IPS-18c (cell line): ENCODE data around the gene ZNF860.
"Not testable (repeated sequence)": the region's sequence is repeated elsewhere in the genome, so short reads cannot be mapped to it uniquely, and the experiment has no call there.

Experiments used
- H3K4me3 ChIP-seq: 2 replicates; pipeline ENCODE4 v1.7.0; 2013; ENCODE audit warnings: low read depth, mild to moderate bottlenecking, low read length, moderate library complexity; ENCODE audit not compliant: insufficient read depth
- H3K9me3 ChIP-seq: one replicate; pipeline ENCODE4 v1.6.1; 2013; ENCODE audit warnings: mild to moderate bottlenecking, low read length, moderate library complexity; ENCODE audit not compliant: control insufficient read depth, insufficient read depth

Gene ZNF860

DNA sequence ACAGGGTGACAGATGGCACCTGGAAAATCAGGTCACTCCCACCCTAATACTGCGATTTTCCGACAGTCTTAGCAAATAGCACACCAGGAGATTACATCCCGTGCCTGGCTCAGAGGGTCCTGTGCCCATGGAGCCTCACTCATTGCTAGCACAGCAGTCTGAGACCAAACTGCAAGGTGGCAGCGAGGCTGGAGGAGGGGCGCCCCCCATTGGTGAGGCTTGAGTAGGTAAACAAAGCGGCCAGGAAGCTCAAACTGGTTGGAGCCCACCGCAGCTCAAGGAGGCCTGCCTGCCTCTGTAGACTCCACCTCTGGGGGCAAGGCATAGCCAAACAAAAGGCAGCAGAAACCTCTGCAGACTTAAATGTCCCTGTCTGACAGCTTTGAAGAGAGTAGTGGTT, 29.1 kb downstream of the ZNF860 start:
- not testable (repeated sequence) for H3K9me3 ChIP-seq, H3K4me3 ChIP-seq

DNA sequence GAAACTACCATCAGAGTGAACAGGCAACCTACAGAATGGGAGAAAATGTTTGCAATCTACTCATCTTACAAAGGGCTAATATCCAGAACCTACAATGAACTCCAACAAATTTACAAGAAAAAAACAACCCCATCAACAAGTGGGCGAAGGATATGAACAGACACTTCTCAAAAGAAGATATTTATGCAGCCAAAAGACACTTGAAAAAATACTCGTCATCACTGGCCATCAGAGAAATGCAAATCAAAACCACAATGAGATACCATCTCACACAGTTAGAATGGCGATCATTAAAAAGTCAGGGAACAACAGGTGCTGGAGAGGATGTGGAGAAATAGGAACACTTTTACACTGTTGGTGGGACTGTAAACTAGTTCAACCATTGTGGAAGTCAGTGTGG, 34.1 kb downstream of the ZNF860 start:
- H3K4me3 ChIP-seq, H3K9me3 ChIP-seq: not testable (repeated sequence)

GRCh38 chr3:32017286-32017685, 35.7 kb downstream of the ZNF860 start:
- Histone ChIP-seq H3K4me3 (no peak overlapping the region), H3K9me3 (no peaks in the 10 kb centered on the region)

GRCh38 chr3:32018757-32019564, 37.4 kb downstream of the ZNF860 start:
- Histone ChIP-seq H3K9me3 (no peaks in the 10 kb centered on the region), H3K4me3 (no peak overlapping the region)

- Histone ChIP-seq H3K9me3 (no peaks in the 10 kb centered on the region), H3K4me3 (no peak overlapping the region)
These were observed 39.6 kb downstream of the ZNF860 start for GRCh38 chr3:32021155-32021554.

DNA sequence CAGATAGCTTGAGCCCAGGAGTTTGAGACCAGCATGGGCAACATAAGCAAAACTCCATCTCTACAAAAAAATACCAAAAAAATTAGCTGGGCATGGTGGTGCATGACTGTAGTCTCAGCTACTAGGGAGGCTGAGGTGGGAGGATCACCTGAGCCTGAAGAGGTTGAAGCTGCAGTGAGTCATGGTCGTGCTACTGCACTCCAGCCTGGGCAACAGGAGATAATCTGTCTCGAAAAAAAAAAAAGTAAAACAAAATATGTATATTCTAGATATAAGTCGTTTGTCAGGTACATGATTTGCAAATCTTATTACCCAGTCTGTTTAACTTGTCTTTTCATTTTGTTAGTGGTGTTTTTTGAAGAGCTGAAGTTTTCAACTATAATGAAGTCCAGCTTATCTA, 40.2 kb downstream of the ZNF860 start:
- H3K4me3 ChIP-seq = no peak overlapping the region
- H3K9me3 ChIP-seq = no peaks in the 10 kb centered on the region

DNA sequence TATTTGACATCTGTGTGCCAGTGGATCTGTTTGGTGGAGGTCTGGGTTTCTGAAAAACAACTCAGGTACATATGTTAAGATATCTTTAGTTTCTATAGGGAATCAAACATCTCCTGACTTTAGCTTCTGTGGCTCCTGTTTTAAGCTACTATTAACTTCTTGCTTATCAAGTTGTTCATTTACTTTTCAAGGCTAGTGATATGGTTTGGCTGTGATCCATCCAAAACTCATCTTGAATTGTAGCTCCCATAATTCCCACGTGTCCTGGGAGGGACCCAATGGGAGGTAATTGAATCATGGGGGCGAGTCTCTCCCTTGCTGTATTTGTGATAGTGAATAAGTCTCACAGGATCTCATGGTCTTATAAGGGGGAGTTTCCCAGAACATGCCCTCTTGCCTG, 41.4 kb downstream of the ZNF860 start:
- no peaks in the 10 kb centered on the region for H3K9me3 ChIP-seq
- no peak overlapping the region for H3K4me3 ChIP-seq

DNA sequence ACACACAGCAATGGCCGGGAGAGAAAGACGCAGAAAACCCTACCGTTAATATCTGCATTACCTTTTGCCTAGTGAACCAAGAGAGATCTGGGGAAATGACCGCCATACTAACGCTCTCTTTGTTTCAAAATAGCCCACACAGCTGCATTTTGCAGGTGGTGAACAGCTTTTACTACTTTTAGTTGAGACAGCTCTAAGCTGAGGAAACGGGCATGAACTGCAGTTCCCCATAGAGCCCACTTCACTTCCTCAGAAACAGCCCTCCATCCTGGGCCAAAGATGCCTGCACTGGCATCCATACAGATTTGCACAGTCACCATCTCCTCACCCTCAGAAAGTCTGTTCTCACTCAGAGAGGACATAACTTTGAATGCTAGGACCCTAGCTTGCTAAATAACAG, 45.0 kb downstream of the ZNF860 start:
- Histone ChIP-seq H3K4me3 (no peak overlapping the region), H3K9me3 (no peaks in the 10 kb centered on the region)

- Histone ChIP-seq H3K4me3 (no peak overlapping the region), H3K9me3 (no peaks in the 10 kb centered on the region)
These were observed 56.4 kb downstream of the ZNF860 start for GRCh38 chr3:32037932-32038267.

DNA sequence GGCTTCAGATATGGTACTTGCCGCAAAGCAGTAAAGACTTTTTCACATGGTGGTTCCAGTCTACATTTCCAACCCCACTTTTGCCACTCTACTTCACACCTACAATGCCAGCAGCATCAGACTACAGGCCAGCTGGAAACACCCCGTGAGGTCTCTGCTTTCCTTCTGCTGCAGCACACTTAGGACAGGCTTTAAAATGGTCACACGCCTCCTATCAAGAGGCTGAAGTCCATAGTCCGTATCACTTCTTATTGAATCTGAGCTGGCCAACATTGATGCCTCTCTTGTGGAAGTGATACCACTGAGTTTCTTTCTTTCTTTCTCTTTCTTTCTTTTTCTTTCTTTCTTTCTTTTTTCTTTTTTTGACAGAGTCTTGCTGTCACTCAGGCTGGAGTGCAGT, 59.8 kb downstream of the ZNF860 start:
- Histone ChIP-seq H3K4me3 (no peak overlapping the region), H3K9me3 (no peaks in the 10 kb centered on the region)
